ENCODE measurements around the gene TRIM13.

TRIM13 gene

DNA sequence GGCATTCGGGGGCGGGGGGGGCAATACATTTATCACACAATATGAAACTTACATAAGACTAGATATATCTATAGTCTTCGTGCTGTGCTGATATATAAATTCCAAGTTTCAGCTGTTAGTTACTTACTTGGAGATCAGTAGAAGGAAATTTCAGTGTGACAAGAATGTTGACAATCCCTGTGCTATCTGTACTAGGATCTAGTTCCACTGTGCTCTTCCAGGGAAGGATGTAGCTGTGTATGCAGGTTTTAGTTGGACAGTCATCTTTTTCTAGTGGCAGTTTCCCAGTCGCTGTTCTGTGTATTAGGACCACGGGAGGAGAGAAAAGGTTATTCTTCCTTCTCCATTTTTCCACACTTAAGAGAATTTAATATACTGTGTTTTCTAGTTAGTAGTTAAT, 3.2 kb upstream of the TRIM13 start:
- in situ Hi-C loops (cut with MboI; ENCODE audit: low sequenced_read_pairs): loop anchor here (25.0 kb wide), 2 partner anchors 819 to 919 kb away; partner anchors contain the start of gene RNASEH2B

GRCh38 chr13:49995625-49996101, 1.2 kb upstream of the TRIM13 start:
- in situ Hi-C loops (cut with MboI; ENCODE audit: low sequenced_read_pairs): loop anchor here (25.0 kb wide), 2 partner anchors 817 to 917 kb away; partner anchors contain the start of gene RNASEH2B

GRCh38 chr13:49996161-49996915, 504 bp upstream of the TRIM13 start:
- in situ Hi-C loops (cut with MboI; ENCODE audit: low sequenced_read_pairs): loop anchor here (25.0 kb wide), 2 partner anchors 816 to 916 kb away; partner anchors contain the start of gene RNASEH2B

DNA sequence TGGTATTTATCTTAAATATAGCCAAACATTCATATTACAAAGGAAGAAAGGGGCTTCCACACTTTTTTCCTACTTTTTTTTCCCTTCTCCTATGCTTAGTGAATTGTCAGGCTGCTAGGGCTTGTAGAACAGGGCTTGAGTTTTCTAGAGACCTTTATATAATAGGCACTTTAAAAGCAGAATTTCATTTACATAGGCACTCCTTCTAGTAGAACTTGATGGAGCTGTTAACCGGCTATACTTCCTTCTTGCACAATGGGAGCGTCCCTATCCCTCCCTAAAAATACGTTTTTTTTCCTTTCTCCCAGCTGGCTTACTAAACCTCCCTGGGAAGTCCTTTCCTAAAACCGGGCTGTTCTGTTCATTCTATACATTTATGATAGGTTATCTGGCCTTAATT, 1.1 kb downstream of the TRIM13 start:
- in situ Hi-C loops (cut with MboI; ENCODE audit: low sequenced_read_pairs): loop anchor here (25.0 kb wide), 2 partner anchors 814 to 914 kb away; partner anchors contain the start of gene RNASEH2B

DNA sequence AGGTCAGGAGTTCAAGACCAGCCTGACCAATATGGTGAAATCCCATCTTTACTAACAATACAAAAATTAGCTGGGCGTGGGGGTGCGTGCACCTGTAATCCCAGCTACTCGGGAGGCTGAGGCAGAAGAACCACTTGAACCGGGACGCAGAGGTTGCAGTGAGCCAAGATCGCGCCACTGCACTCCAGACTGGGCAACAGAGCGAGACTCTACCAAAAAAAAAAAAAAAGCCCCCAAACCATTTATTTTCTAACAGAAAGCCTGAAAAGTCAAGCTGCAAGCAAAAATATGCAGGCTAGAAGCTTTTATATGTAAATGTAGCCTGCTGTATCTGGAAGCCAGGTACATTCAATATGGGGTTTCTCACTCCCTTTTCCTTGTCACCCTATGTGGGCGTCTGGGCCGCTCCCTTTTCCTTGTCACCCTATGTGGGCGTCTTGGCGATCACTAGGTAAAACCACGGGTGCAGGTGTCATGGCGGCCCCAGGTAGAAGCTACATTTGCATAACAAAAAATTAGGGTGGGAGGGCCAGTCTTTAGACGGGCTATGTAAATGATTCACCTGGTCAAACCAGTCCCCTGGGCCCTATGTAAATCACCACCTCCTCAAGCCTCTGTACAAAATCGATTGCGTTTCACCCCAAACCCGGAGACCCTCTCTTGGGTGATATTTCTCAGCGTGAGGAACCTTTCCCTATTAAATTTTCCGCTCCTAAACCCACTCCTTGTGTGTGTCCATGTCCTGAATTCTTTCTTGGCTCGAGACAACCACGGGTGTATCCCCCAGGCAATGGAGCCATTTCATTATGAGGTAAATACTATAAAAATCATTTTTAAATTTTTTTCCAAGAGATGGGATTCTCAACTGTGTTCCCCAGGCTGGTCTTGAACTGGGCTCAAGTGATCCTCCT, 2.1 kb downstream of the TRIM13 start:
- in situ Hi-C loops (cut with MboI; ENCODE audit: low sequenced_read_pairs): loop anchor here (25.0 kb wide), 2 partner anchors 813 to 913 kb away; partner anchors contain the start of gene RNASEH2B

DNA sequence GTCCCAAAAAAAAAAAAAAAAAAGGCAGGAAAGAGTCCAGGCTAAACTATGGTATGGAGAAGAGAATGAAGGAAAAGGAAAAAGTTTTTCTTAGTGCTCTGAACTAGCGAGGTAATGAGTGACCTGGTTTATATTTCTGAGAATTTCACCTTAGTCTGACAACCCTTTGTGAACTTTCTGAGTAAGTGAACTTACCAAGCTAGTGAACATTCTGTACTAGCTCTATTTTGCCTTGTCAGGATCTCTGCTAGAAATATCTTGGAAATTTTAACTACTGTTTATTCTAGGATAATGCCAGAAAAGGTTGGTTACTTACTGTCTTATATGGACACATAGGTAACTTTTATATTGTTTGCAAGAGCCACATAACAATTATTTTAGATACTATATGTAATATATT, 4.4 kb downstream of the TRIM13 start:
- in situ Hi-C loops (cut with MboI; ENCODE audit: low sequenced_read_pairs): no loop called here

- in situ Hi-C loops (cut with MboI; ENCODE audit: low sequenced_read_pairs): no loop called here
Measured at GRCh38 chr13:50006426-50007135, 9.7 kb downstream of the TRIM13 start.

DNA sequence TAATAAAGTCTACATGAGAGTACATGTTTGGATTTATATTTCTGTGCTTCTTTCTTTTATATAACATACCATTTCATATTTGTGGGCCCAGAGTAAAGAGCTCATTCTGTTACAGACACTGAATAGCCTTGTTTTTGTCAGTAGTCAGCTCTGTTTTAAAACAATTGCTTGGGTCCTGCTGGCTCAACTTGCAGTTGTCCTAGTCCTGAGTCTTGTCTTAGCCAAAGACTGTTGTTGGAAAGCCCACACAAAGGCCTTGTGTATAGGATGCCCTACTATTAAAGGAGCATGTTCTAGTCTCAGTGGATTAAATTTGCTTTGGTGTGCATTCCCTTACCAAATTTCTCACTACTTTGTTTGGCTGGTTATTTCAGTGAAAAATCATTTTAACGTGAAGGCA, 14.6 kb downstream of the TRIM13 start:
- in situ Hi-C loops (cut with MboI; ENCODE audit: low sequenced_read_pairs): no loop called here

GRCh38 chr13:50012396-50013169, 15.7 kb downstream of the TRIM13 start:
- in situ Hi-C loops (cut with MboI; ENCODE audit: low sequenced_read_pairs): no loop called here

DNA sequence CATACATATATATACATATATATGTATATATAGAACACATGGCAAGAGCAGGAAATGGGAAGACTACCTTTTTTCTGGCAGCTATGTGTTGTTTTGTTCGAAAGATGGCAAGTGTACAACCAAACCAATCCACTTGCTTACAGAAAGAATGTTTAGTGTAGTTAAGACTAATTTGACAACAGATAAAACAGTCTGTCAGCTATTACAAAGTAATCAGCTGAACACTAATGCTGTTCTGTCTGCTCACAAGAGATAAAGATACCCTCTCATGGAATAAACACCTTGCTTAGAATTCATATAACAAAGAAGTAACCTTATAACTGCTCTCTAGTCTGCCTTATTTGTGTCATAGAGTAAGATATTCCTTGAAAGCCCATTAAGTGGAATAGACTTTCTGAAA, 17.5 kb downstream of the TRIM13 start:
- in situ Hi-C loops (cut with MboI; ENCODE audit: low sequenced_read_pairs): no loop called here

DNA sequence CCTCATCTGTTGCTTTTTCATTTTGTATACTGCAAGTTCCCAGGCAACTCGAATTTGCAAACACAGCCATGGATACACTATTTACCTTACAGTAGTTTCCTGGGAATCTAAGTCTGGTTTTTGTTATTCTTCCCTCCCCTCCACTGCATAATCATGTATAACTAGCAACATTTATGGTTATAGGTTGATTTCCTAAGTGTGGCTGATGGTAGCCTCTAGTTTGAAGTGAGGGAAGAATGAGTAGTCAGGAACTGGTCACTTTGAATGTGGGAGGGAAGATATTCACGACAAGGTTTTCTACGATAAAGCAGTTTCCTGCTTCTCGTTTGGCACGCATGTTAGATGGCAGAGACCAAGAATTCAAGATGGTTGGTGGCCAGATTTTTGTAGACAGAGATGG, 18.4 kb downstream of the TRIM13 start, which contains the start of gene KCNRG:
KCNRG (plus strand) TSS at position 187 of the 400 bp plus-strand sequence; CDS start at position 237, 50 bp downstream.
- in situ Hi-C loops (cut with MboI; ENCODE audit: low sequenced_read_pairs): no loop called here

DNA sequence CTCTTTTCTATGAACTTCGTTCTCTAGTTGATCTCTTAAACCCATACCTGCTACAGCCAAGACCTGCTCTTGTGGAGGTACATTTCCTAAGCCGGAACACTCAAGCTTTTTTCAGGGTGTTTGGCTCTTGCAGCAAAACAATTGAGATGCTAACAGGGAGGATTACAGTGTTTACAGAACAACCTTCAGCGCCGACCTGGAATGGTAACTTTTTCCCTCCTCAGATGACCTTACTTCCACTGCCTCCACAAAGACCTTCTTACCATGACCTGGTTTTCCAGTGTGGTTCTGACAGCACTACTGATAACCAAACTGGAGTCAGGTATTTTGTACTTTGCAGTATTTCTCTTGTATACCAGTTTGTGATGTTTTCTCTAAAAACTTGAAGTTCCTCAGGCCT, 18.9 kb downstream of the TRIM13 start:
- in situ Hi-C loops (cut with MboI; ENCODE audit: low sequenced_read_pairs): no loop called here

DNA sequence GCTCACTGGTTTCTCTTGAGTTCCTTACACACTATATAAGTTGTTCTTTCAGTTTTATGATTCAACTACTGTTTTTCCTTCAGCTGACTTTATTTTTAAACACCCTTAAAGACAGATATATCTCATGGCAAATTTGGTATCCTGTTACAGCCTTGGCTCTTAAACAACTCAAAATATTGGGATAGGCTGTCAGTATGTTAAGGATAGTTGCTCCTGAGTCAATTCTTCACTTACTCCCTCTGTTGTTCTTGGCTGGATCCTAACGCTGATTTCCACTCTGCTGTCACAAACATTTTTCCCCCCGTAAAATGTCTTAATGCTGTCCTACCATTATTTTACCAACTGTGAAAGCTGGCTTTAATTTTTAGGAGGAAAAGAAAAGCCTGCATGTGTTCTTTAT, 19.6 kb downstream of the TRIM13 start:
- in situ Hi-C loops (cut with MboI; ENCODE audit: low sequenced_read_pairs): no loop called here

DNA sequence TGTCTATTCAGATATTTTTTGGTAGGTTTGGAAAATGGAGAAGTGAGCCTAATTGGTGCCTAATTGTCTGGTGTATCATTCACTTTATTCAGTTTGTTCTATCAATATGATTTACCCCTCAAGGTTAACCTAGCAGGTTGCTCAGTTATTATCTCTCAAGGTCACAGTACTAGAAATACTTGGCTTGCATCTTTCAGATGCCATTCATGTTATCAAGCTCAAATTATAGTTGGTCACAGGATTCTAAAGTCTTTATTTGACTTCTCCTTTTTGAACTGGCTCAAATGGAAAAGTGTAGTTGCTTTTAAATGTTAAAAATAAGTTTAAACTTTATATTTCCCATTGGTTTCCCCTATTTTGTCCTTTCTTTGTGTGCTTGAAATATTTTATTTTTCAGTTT, 21.0 kb downstream of the TRIM13 start:
- in situ Hi-C loops (cut with MboI; ENCODE audit: low sequenced_read_pairs): no loop called here

DNA sequence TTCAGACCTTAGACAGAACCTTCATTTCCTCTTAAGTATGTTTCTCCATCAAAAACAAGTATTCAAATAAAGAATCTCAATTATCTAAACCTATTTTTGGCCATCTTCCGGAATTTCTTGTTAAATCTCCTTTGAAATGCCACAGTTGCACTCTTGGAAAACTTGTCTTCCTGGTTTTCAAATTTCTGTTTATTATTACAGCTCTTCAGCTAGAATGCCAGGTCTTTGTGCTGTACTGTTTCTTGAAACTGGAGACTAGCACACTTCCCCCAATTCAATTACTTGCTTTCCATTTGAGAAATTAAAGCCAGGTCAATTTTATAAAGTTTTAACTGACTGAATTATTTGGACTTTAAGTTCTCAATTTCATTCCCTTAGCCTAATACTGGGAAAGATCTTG, 28.6 kb downstream of the TRIM13 start:
- in situ Hi-C loops (cut with MboI; ENCODE audit: low sequenced_read_pairs): no loop called here

- in situ Hi-C loops (cut with MboI; ENCODE audit: low sequenced_read_pairs): no loop called here
Measured at GRCh38 chr13:50026788-50027473, 30.1 kb downstream of the TRIM13 start.

GRCh38 chr13:50030315-50030714, 33.5 kb downstream of the TRIM13 start:
- in situ Hi-C loops (cut with MboI; ENCODE audit: low sequenced_read_pairs): no loop called here

- in situ Hi-C loops (cut with MboI; ENCODE audit: low sequenced_read_pairs): no loop called here
Measured at GRCh38 chr13:50033725-50034124, 36.9 kb downstream of the TRIM13 start.

DNA sequence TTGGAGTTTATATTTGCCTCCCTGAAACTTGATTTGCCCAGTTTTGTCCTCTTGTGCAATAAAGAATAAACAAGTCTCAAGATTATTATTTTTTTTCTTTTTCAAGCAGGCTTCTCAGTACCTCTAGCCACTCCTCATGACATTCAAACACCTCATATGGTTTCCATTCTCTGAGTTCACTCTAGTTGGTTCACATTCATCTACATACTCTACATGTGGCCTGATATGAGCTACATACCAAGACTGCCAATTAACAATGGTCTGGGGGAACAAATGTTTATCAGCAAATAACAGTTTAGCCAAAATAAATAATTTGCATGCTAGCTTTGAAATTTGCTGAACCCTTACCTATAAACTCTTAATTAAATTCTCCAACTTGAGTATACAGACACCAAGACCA, 40.9 kb downstream of the TRIM13 start:
- in situ Hi-C loops (cut with MboI; ENCODE audit: low sequenced_read_pairs): no loop called here

Data from HL-60/S4 (cell line).